Measurements from ENCODE around the gene SERPINB1.

- TF ChIP-seq CTCF (IDR thresholded peaks at IDR 0.05 in 8 of 11, conservative IDR thresholded peaks at IDR 0.05 in 3 of 11) (no peak), POLR2A (IDR thresholded peaks at IDR 0.05) (no peak)
Observed at GRCh38 chr6:2868637-2869036, 27.0 kb upstream of the SERPINB1 start.
